Globus pallidus (tissue), 1 donor: ENCODE measurements around the gene SMIM35.

Experiments
- DNase-seq: peaks from one replicate; pipeline ENCODE4 v3.0.0-alpha.2; 2015; ENCODE audit warnings: low spot score

Gene SMIM35

DNA sequence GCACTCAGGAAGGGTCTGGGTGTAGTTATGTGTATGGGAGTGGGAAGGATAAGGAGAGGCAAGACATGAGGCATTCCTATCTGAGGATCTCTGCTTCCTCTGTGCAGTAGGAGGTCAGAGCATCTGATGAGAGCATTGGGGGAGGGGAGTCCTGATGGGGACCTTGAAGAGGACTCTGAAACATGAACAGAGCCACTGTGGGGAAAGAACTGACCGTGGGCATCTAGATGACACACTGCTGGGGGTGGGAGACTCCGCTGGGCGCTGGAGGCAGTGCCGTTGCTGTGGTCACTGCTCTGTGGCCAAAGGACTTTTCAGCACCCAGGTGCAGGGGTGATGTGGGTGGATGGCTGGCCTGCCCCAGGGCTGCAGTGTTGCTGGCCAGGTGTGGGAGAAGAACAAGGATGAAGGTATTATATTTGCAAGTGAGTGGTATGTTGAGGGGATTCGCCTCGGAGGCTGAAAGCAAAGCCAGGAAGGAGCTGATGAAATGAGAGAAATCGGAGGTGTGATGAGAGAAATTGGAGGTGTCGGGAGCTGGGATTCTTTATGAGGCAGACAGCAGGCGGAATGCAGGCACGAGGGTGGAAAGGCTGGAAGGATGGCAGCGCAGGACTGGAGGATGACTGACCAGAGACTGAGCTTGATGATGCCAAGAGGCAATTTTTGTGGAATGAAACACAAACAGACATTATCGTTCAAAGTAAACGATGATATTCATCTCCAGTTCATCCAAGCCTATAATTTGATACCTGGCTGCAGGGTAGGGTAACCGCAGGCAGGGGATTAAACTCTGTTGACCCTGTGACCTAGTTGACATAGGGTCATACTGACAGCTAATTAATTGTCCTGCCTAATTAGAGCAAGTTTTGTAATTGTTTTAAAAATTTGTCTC, 29.3 kb downstream of the SMIM35 start:
- DNase-seq = no peak

GRCh38 chr11:118056806-118057205, 30.0 kb downstream of the SMIM35 start:
- DNase-seq = no peak

- DNase-seq = no peak
These were observed 30.8 kb downstream of the SMIM35 start for GRCh38 chr11:118055966-118056365.

GRCh38 chr11:118054712-118055640, 31.8 kb downstream of the SMIM35 start:
- DNase-seq = no peak

DNA sequence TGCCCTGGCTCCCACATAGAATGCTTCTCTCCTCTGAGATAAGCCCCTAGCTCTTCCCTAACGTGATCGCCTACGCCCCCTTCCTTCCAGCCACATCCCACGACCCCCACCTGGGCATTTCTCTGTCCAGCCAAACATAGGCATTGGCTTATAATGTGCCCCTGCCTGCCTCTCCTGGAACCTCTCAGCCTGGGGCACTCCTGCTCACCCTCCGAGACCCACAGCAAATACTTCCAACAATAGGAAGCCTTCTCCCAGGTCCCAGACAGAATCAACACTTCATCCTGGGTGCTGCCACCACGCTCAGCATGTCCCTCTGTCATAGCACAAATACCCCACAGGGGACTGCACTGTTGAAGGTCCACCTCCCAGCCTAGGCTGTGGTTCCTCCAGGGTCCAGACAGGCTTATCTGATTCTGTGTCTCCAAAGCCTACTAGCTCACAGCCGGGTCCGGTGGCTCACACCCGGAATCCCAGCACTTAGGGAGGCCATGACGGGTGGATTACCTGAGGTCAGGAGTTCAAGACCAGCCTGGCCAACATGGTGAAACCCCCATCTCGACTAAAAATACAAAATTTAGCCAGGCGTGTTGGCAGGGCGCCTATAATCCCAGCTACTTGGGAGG, 34.1 kb downstream of the SMIM35 start:
- DNase-seq = no peak

DNA sequence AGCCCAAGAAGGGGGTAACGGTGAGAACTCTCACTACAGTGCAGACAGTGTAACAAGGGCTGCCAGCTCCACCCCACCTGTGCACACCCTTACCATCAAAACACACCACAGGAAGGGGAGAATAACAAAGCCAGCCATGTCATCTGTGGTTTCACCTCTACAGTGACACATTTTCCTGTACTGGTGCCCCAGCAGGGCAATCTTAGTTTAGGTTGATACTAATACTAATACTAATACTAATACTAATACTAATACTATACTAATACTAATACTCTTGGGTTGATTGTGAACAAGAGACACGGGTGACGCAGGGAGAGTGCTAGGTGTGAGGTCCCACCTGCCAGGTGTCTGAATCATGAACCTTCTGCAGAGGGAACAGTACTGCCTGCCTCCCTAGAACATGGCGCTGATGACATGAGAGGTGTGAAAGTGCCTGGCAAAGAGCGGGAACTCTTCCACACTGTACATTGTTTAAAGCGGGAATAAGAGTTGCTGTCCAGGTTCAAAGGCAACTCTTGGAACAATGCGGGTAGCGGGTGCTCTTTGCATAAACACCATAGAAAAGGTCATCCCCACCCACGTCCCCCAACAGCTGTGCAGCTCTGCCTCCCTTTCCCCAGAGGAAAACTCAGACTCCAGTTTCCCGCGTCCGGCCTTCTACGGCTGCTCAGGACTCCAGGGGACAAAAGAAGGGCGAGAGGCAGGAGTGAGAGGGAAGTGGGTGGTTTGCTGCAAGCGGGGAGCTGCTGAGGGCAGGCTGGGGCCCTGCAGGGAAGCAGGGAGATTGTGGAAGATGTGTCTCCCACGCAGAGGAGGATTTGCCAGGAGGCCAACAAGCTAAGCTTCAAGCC, 34.9 kb downstream of the SMIM35 start:
- DNase-seq = no peak

GRCh38 chr11:118051136-118051610, 35.6 kb downstream of the SMIM35 start:
- DNase-seq = no peak

DNA sequence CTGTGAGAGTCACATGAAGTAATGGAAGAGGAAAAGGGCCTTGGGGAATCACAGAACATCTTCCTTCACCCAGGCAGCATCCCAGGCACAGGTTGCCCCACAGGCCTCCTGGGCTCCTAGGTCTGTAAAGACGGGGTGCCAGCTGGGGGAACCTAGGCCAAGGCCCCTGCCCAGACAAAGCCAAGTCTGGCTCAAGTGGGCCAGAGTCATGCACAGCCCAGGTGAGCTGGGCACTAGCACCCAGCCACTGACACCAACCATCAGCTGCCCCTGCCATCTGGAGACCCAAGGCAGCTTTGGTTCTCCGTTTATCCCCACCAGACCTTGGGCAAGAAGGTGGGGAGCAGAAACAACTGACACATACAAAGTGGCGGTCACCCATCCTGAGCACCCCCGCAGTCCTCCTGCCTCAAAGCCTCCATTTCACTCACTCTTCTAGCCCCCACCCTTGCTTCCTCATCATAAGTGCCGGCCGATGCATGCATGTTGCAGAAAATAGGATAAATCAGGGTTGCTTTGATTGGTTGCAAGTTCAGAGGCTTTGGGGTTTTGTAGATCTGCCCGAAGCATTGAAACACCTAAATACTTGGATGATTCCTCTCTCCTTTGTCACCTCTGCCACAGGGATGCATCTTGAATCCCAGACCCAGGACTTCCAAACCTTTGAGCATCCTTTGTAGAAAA, 36.4 kb downstream of the SMIM35 start:
- DNase-seq = no peak

GRCh38 chr11:118049771-118050170, 37.0 kb downstream of the SMIM35 start:
- DNase-seq = no peak

DNA sequence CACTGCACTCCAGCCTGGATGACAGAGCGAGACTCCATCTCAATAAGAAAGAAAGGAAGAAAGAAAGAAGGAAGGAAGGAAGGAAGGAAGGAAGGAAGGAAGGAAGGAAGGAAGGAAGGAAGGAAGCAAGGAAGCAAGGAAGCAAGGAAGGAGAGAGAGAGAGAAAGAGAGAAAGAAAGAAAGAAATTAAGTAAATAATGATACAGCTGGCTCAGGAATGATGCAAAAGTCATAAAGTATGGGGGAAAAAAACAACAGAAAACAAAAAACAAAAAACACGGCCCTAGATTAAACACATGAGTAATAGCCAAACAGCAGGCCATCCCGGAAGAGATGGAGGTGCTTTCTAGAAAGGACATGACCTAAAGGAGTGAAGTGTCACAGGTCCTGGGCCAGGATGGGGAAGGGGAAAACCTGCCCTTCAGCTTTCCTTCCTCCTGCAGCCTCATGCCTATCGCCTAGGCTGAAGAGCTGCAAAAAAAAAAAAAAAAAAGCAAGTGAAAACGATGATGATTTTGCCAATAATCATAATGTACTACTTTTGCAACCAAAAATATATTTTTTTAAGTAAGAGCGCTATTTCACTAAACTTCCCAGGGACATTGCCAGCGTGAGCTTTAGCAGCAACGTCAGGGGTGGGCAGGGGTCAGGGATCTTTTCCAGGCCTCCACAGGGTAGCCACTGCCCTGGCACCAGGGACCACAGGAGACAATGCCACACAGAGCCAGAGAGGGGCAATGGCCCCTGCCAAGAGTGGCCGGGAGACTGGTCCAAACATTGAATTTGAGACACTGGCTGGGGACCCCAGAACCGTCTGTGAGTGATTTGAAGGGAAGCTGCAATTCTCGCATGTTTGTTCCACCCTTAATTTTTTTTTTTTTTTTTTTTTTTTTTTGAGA, 38.0 kb downstream of the SMIM35 start:
- DNase-seq = no peak

DNA sequence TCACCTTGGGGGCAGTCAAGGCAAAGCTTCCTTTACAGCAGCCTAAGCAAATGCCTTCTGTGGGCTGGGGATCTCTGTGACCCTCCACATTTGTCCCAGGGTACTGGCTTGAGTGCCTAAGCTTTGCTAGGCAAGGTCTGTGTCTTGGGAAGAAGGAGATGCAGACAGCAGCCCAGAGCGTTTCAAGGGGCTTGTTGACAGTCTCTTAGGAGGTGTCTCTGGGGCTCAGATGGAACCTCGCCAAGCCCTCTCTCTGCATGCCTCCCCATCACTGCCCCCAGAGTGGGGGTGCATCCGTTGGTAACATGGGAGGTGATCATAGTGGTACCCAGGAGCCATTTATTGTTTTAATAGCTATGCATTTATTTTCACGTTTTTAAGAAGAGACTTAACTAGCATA, 39.0 kb downstream of the SMIM35 start:
- no peak for DNase-seq

DNA sequence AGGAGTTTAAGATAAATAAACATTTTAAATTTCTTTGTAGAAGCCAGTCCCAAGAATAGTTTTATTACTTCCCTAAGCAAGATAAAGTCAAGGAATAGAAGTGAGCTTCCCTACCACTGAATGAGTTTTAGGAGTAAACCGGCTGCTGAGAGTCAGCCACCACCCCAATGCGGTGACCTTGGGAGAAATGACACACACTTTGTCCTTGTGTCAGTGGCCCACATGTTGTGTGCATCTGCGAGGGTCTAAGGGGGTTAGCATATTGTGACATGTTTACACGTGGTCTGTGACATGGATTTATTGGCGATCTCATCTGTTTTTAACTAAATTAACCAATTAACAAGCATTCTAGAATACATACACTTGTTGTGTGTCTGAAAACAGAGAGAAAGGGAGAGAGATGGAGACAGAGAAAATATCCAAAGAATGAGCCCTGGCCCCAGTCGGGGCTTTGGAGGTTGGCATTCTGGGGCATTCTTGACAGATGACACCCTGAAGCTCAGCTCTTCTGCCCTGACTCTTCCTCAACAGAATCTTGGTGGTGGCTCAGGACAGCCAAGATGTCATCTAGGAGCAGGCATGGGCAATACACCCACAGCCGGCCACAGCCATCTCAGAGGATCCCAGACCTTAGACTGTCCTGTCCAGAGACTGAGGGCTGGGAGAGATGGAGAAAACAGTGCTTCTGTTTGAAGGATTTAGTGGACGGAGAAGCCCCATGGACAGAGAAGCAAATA, 39.6 kb downstream of the SMIM35 start:
- DNase-seq = no peak

DNA sequence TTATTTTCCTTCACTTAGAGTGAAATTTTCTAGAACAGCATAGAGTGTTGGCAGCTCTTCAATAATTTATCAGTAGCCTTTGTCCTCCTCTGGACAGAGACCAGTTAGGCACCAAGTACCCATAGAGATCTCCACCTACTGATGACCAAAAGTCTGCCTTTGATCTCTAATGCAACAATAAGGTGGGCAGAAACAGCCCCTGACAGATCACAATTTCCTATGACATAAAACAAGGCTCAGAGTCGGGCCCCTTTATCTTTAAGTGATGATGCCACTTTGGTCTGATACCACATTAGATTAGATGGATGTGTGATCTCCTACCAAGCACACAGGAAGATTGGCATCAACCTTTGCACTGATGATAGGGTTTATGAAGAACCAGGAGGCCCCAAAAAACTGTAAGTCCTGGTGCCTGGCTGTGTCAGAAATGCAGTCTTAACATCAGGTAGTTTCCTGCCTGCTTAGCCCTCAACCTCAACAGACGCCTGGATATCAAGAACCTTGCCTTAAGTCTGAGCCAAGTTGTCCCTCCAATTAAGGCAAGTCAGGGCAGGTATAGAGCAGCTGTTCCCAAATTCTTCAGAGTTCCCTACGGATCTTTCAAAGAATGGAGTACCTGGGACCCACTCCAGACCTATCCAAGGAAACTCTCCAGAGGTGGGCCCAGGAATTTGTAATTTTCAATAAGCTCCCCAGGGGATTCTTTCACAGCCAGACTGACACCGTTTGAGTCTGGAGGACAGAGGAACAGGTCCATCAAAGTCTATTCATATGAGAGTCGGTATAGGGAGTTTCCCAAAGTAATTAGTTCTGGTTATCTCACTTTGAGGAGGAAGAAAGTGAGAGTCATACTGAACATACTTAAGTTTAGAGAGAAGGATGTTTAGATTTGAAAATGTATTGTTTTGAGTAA, 40.5 kb downstream of the SMIM35 start:
- peak; percentile 51 for DNase-seq

GRCh38 chr11:118045191-118045590, 41.6 kb downstream of the SMIM35 start:
- no peak for DNase-seq

DNA sequence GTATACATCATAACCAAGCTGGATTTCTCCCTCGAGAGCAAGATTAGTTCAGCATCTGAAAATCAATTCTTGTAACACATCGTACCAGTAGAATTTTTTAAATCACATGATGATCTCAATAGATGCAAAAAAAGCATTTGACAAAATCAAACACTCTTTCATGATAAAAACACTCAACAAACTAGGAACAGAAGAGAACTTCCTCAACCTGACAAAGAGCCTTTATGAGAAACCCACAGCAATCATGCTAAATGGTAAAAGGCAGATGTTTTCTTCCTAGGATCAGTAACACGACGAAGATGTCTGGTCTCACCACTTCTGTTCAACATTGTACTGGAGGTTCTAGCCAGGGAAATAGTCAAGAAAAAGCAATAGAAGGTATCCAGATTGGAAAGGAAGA, 44.0 kb downstream of the SMIM35 start:
- DNase-seq = no peak

- DNase-seq = no peak
These were observed 44.6 kb downstream of the SMIM35 start for GRCh38 chr11:118042141-118042540.

DNA sequence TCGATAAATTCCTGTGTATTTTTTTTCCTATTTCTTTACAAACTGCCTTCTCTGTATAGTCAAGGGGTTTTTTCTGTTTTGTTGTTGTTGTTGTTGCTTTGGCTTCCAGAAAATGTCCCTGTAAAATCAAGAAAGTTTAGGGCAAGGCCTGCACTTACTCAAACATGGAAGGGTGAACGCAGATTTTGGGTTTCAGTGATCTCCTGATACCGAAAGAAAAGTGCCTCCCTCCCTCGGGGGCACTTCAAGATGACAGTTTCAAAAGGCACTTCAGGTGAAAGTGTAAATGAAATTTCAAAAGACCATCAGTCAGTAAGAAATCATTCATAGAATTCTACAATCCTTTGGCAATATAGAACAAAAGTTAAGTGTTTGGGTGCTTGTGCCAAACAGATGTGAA, 53.3 kb downstream of the SMIM35 start:
- DNase-seq = no peak

DNA sequence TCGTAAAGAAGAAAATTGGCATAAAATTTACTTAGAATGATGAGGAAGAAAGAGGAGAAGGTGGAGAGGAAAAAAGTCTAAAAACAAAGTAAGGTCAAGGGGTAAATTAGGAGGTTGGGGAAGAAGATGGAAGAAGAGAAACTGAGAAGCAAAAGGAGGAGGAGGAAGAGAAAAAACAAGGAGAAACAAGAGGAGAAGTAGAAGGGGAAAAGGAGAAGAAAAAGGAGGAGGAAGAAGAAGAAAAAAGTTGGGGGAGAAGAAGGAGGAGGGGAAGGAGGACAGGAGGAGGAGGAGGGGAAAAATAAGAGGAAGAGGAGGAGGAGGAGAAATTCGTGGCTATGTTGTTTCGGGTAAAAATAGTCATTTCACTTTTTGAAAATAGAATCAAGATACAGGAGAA, 58.1 kb downstream of the SMIM35 start:
- DNase-seq = no peak
